ENCODE measurements around the gene PPFIBP2. TPM values are rescaled to one million over a fixed set of nuclear protein-coding genes. Genes with fewer than 3 reads are reported as not detected.

Gene PPFIBP2
- total RNA-seq, 1 experiment from 2014 or later: 5.0 TPM

DNA sequence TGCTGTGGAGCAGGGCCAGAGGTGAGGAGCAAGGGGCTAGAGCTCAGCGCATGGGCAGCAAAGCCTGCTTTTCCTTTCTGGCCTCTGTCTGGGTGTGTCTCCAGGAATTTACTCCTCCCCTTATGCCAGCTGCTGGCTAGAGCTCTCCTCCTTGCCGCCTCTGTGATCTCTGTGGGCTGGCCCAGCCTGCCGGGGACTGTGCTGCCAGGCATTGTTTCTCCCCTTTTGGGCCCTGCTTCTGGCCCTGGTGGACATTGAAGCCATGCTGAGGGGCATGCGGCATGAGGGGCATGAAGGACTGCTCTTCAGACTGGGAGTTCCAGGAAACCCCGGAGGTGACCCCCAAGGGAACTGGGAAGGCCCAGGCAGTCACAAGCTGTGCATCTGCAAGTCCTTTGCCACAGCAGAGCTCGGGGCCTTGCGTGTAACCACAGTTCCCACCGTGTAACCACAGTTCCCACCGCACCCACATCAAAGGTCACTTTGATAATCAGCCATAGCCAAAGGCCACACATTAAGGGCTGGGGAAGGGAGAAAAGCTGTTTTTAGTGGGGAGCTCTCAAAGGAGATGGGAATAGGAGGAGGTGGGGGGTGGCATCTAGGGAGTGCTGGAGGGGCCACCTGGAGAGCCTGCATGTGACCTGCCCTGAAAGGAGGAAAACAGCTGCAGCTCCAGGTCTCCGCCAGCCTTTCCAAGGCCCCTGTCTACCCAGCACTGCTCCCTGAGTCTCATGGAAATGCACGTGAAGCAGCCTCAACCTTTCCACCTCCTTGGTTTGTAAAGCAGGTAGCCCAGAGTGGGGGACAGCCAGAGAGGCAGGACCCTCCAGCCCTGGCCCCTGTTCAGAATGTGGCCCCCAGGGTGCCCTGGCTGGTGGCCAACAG, 62.3 kb downstream of the PPFIBP2 start:
- DNase-seq (ENCODE audit: low read depth): peak; percentile 61

DNA sequence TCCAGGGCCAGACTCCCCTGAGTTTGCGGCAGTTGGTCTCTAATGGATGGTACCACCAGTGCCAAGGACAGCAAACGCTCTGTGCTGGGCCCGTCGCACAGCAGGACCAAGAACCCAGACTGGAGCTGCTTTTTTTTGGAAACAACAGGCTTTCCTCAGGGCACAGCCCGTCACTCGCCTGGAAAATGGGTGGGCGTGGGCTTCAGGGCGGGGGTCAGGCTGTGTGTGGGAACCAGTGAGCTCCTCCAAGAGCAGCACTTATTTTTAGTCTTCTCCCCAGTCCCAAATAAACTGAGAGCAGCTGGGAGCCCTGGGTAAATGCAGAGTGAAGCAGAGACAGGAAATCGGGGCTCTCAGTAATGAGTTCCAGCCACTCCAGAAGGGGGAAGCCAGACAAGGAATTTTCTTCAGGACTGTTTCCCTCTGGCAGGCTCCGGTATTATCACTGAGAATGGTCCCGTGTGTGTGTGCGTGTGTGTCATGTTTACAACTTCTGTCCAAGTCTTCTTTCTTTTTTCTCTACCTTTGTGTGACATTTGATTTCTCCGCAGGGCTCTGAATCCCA, 63.0 kb downstream of the PPFIBP2 start:
- peak; percentile 39 for DNase-seq (ENCODE audit: low read depth)

DNA sequence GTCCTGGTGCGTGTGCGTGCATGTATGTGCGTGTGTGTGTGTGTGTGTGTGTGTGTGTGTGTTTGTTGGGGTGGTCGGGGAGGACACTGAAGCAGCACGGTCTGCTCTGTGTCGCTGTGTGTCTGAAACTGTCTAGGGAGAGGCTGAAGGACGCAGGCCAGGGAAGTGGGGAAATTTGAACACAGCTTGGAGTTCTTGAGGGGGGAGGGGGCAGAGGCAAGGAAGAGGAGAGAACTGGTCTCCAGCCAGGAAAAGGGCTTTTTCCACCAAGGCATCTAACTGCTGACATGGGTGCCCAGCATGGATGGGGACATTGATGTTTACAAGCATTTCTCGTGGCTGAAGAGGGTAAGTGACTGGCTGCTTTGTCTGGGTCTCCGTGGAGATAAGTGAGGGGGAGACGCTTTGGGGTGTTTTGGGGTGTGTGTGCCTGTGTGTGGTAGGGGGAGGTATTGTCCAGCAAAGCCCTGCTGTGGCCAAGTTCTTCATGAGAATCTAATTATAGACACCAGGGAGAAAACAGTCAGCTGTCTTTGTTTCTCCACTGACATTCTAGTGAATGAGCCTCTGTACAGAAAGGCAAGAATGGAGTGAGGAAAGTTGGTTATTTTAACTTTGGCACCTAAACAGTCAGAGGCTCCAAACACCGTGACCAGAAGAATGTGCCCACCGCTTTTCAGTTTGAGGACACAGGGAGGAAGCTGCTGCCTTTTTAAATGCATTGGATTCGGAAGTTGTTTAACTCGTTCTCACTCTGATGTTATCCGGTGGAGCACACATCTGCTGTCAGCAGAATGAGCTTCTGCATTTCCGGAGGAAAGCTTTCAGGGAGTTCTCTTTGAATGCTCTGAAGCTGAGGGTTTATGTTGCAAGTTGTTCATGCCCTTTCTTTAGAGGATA, 63.7 kb downstream of the PPFIBP2 start:
- peak; percentile 52 for DNase-seq (ENCODE audit: low read depth)

GRCh38 chr11:7578276-7578955, 64.6 kb downstream of the PPFIBP2 start:
- DNase-seq (ENCODE audit: low read depth): no peak

DNA sequence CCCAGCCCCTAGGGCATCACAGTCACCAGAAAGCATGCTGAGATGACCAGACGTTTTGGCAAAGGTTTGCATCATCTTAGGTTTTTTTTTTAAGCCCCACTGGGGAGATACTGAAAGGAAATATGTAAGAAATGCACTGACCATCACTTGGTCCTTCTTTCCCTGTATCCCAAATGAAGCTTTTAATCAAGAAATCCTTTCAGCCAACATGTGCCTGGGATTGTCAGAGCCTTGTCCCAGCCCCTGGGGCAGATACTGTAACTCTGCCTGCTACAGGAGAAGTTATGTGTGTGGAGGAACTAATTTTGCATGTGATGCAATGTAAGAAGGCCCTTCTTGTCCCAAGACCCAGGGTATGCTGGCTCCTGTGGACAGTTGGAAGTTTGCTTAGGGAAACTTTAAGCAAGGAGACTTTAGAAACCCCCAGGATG, 65.6 kb downstream of the PPFIBP2 start:
- DNase-seq (ENCODE audit: low read depth): no peak

GRCh38 chr11:7581021-7581590, 67.3 kb downstream of the PPFIBP2 start:
- DNase-seq (ENCODE audit: low read depth): no peak

DNA sequence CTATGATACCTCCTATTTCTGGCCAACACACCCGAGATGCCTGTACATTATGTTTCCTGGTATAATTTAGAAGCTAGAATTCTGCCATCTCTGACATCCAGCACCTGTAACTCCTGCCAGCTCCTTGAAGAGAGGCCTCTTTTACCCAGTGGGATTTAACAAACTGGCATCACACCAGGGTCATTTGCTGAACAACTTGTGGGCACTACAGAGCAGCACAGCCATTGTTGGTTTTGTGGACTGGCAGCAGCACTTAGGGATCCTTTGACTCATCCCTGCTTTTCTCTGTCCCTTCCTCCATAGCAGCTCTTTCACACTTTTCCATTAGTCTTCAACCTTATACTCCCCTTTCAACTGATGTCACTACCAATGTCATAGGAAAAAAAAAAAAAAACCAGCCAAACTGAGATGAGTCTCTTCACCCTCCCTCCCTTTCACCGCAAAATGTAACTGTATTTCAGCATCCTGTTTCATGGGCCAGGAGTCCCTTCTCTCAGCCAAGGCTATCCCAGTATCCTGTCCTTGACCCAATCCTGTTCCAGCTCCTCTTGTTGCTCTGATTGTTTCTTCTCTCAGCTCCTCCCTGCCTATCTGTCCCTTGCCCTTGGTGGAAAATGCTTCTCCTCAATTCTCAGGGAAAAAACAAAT, 68.7 kb downstream of the PPFIBP2 start:
- DNase-seq (ENCODE audit: low read depth): no peak

DNA sequence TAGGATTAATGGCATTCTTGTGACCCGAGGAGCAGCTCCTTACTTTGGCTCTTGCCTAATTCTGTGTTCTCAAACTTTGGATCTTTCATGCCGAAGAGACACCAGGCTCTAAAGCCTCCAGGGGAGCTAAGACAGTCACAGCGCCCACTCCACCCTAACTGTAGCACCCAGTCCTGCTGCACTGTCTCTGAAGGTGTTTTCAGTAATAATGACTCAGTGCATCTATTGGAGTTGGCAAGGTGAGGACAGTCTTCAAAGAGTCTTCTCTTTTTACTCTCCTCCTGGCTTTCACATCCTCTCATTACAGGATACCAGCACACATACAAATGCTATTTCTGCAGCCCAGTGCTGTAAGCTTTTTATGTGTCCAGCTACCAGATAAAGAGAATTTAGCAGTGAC, 69.4 kb downstream of the PPFIBP2 start:
- DNase-seq (ENCODE audit: low read depth): no peak

DNA sequence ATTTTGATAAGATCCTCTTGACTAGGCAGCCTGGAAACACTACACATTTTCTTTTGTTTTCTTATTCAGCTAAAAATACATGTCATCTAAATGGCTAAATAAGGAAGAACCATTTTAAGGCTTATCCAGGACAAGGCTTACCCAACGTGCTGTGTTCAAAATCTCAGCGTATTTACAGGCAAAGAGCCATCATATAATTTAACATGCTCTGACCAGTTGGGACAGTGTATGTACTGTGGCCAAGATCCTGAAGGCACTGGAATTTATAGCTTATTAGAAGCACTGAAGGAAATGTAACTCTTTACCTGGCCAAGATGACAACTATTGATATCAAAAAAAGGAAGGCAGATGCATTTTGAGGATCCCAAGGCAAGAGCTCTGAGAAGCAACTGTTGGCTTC, 71.1 kb downstream of the PPFIBP2 start:
- DNase-seq (ENCODE audit: low read depth): no peak

DNA sequence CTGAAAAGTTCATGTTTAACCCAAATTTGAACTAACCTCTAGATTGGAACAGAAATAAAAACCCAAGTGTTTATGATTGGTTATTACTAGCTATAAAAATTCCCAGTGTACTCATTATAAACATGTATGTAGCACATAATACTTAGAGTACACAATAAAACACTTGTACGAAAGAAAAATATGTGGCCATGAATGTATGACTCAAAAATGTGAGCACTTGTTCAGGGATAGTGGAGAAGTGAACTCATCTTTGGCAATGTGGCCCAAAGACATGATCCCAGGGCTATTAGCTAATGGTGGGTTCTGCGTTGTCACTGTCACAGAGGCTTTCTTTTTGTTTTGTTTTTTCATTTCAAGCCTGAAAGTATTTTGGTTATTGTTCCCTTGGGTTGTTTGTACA, 72.0 kb downstream of the PPFIBP2 start:
- DNase-seq (ENCODE audit: low read depth): no peak

GRCh38 chr11:7586376-7586775, 72.6 kb downstream of the PPFIBP2 start:
- no peak for DNase-seq (ENCODE audit: low read depth)

GRCh38 chr11:7587712-7588111, 73.9 kb downstream of the PPFIBP2 start:
- no peak for DNase-seq (ENCODE audit: low read depth)

GRCh38 chr11:7589861-7590260, 76.1 kb downstream of the PPFIBP2 start:
- no peak for DNase-seq (ENCODE audit: low read depth)

DNA sequence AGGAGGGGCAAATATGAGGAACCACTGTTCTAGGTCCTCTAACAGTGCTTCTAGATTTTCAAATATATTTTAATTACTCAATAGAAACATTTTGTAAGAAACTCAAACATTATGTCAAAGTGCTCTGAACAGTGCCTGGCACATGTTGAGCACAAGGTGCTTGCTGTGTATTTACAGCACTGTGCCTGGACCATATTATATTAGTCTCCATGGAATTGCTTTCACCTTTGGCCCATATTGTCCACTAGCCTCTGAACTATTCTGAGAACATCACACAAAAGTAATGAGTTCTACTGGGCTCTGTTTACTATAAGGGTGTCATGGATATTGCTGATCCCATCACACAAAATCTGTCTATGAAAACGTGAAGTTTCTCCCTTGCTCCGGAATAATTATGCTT, 76.7 kb downstream of the PPFIBP2 start:
- DNase-seq (ENCODE audit: low read depth): no peak

DNA sequence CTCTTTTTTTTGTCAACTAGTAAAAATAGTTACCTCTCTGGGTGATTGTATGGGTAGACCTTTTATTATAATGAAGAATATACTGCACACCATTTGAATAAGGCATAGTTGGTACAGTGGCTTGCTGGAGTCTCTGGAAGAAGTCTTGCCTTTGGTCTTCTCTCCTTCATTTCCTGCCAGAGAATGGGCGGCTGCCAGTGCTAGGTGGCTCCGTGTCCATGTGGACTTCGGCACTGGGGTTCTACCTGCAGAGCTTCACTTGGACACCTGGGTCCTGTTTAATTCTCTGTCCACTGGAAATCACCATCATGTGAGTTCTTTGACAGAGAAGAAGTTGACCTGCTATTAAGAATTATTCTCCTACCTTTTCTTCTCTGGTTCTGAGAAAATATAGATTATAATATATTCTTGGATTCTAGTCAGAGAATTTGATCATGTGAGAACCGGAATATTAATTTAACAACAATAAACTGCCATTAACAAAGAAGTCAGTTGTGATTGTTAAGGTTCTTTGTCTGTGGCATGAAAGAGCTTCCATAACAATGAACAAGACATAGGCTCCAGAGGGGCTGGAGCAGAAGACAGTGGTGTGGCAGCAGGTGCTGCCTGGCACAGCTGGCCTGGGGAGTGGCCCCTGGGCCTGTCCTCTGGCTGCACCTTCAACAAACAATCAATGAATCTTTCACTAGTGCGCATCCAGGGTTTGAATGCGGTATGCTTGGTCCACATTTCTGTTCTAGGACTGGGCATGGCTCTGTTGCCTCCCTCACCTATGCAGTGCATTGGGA, 77.5 kb downstream of the PPFIBP2 start:
- no peak for DNase-seq (ENCODE audit: low read depth)

DNA sequence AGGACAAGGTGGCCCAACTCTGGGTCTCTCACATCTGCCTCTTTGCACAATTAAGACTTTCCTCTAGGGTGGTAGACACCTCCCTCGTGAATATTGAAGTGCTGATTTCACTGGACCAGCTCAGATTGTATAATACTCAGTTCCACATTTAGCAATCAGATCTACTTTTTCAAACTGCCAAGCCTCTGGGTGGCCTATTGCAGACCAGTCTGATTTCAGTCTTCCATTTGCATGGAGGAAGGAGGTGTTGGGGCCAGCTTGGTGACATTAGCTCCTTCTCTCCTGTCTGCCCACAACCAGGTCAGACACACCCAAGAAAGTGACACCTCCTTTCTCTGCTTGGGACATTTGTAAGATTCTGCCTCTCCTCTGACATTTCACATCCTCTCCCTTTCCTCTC, 78.2 kb downstream of the PPFIBP2 start:
- no peak for DNase-seq (ENCODE audit: low read depth)

DNA sequence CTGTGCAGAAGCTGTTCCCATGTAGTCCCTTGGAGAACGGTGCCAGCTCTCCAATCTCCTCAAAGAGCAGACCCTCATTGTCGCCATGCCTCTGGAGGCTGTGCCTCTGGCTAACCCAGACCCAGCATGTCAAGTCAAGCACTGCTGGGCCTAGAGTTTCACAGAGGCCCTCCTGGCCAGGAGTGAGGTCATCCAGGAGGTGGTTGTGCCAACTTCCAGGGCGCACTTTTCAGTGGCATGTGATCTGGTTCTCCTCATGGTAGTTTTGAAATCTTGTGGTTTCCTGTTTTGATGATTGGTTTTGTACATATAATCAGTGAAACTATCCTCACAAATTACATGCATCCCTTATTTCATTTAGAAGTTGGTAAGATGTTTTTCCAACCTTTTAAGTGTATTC, 78.9 kb downstream of the PPFIBP2 start:
- peak; percentile 43 for DNase-seq (ENCODE audit: low read depth)

GRCh38 chr11:7593481-7593880, 79.7 kb downstream of the PPFIBP2 start:
- no peak for DNase-seq (ENCODE audit: low read depth)

DNA sequence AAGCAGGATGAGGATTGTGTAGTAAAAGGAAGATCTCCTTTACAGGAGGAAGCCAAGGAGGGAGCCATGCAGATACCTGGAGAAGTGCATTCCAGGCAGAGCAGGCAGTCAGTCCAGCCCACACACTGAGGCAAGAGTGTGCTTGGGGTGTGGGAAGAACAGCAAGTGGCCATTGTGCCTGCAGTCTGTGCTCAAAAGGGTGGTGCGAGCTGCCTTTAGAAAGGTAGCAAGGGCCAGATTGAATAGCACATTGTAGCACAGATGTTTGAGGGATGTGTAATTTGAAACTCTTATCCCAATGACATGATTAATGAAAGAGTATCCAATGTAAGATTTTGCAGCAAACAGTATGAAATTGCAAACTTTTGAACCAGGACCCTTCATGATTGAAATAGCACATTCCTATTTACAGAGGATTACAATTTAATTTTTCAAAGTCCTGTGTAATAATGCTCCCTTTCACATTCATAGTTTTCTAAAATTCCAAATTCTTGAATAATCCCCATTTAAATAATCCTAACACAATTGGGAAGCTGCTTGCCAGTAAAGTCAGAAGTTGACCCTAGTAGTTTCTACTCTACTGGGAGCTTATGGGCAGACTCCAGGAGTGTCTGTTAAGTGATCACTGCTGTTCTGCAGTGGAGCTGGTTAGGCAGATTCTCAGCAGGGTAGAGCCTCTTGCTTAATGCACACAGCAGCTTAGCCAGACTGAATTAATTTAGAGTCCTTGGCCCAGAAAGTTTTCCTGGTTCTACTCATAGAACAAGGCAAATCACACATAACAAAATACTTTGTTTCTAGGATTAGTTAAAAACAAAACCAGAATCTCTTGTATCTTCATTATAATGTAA, 81.4 kb downstream of the PPFIBP2 start:
- no peak for DNase-seq (ENCODE audit: low read depth)
